HK-2 (cell line): Measurements from ENCODE around the gene NCOA3.

Experiments used
- DNase-seq: peaks from one replicate; pipeline ENCODE4 v3.0.0-alpha.2; 2018; ENCODE audit not compliant: unreplicated experiment

Gene NCOA3

GRCh38 chr20:47678536-47678935 is 176.8 kb downstream of the NCOA3 start:
- no peak for DNase-seq

- DNase-seq, result no peak
Measured at GRCh38 chr20:47679462-47679861, 177.8 kb downstream of the NCOA3 start.

- DNase-seq, result no peak
Measured at GRCh38 chr20:47680804-47681529, 179.3 kb downstream of the NCOA3 start.

- no peak for DNase-seq
Measured at GRCh38 chr20:47682028-47682783, 180.5 kb downstream of the NCOA3 start.

GRCh38 chr20:47682916-47683315 is 181.2 kb downstream of the NCOA3 start:
- no peak for DNase-seq

- no peak for DNase-seq
Measured at GRCh38 chr20:47684306-47685080, 182.8 kb downstream of the NCOA3 start.

- no peak for DNase-seq
Measured at GRCh38 chr20:47686545-47686944, 184.9 kb downstream of the NCOA3 start.

- no peak for DNase-seq
Measured at GRCh38 chr20:47687095-47687987, 185.7 kb downstream of the NCOA3 start.

GRCh38 chr20:47688385-47689381 is 187.0 kb downstream of the NCOA3 start:
- no peak for DNase-seq

- DNase-seq, result no peak
Measured at GRCh38 chr20:47689731-47690130, 188.0 kb downstream of the NCOA3 start.

- no peak for DNase-seq
Measured at GRCh38 chr20:47691625-47692024, 189.9 kb downstream of the NCOA3 start.

GRCh38 chr20:47694021-47694818 is 192.5 kb downstream of the NCOA3 start:
- no peak for DNase-seq

- DNase-seq, result no peak
Measured at GRCh38 chr20:47696856-47697255, 195.2 kb downstream of the NCOA3 start.

- DNase-seq, result no peak
Measured at GRCh38 chr20:47698142-47698541, 196.5 kb downstream of the NCOA3 start.

GRCh38 chr20:47699818-47700217 is 198.1 kb downstream of the NCOA3 start:
- no peak for DNase-seq

GRCh38 chr20:47700327-47700726 is 198.6 kb downstream of the NCOA3 start:
- DNase-seq, result no peak

GRCh38 chr20:47701612-47702011 is 199.9 kb downstream of the NCOA3 start:
- DNase-seq, result no peak

- no peak for DNase-seq
Measured at GRCh38 chr20:47703748-47704147, 202.1 kb downstream of the NCOA3 start.

- no peak for DNase-seq
Measured at GRCh38 chr20:47704746-47705496, 203.2 kb downstream of the NCOA3 start.
